HG03066 (cell line): Measurements from ENCODE around the gene MCM7.

ENCODE experiments used
- ATAC-seq: cut with Tn5 transposase; IDR thresholded peaks from one replicate; pipeline ENCODE4 v1.9.1; 2021; ENCODE audit warnings: low read depth; ENCODE audit not compliant: unreplicated experiment

The MCM7 gene

DNA sequence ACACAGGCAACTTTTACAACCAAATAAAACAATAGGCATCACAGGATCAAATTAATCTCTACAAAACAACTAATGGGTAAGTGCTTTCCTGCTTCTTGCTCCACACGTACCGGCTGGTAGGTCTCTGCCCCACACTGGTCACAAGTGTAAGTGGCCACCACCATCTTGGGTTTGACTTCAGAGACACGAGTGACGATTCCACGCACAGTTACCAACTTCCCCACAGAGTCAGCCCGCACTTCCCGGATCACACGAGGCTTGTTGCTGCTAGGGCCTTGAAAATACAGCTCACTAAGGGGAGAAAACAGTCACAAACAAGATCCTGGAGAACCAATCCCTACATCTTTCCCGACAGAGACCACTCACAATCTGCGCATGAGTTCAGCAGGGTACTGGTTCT is 2.3 kb downstream of the MCM7 start:
- no peak for ATAC-seq

DNA sequence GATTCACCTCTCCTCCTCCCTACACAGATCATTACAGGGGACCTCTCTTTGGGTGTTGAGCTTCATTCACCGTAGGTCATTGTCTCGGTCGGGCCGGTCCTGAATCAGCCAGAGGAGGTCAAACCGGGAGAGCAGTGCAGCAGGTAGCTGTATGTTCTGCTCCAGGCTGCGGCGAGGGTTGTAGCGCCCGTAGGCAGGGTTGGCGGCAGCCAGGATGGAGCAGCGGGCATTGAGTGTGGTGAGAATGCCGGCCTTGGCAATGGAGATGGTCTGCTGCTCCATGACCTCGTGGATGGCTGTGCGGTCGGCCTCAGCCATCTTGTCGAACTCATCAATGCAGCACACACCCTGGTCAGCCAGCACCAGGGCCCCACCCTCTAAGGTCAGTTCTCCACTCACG is 5.5 kb downstream of the MCM7 start:
- ATAC-seq: no peak

DNA sequence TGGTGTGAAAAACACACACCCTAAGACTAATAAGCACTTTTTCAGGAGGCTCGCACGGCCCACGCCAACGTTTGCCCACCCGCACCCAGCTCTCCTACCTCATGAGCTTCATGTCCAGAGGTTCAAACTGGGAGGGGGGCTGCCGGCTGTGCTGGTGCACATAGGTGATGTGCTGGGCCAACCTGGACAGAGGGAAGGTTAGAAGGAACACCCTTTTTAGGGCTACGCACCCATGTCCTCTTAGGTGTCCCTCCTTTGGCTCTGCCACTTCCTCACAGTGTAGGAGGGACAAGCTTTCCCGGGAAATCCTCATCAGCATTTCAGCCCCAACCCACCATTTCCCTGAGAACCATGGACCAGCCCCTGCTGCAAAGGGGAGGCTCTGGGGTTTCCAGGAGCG is 5.9 kb downstream of the MCM7 start:
- no peak for ATAC-seq

DNA sequence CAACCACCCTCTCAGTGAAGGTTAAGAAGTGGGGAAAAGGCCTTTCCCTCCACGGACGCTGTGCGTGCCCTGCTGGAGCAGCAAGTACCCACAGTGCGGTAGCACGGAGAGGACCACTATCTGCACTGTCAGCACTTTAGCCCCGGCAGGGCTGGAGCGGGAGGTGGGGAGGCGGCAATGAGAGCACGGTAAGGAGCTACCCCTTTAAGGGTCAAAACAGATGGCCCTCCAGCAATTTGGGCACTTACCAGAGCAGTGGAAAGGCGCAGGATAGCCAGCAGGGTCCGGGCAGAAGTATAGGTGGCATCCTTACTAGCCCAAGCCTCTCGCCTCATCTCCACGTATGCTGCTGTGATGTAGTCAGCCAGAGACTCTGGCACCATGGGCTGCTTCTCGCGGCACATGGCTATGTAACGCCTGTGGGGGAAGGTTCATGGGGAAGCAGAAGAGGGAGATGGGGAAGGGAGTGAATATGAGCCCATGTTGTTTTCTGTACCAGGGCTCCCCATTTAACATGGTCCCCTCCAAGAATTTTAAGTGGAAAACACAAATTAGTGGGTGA is 7.2 kb downstream of the MCM7 start:
- no peak for ATAC-seq

DNA sequence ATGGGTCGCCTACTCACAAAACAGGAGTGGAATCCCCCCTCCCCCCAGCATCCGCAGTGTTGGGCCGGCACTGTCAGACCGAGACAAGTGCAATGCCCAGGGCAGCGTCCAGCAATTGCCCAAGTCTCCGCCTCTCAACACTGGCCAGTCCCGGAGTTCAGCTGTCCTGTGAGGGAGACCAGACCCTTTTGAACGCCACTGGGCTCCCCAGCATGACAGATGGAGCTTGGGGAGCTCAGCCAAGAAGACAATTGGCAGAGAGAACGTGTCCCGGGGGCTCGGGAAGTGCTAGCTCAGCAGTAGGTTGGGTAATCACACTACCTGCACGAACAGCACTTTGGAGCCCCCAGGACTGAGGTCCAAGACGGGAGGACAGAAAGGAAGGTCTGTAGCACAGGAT is 7.7 kb downstream of the MCM7 start:
- ATAC-seq: no peak

DNA sequence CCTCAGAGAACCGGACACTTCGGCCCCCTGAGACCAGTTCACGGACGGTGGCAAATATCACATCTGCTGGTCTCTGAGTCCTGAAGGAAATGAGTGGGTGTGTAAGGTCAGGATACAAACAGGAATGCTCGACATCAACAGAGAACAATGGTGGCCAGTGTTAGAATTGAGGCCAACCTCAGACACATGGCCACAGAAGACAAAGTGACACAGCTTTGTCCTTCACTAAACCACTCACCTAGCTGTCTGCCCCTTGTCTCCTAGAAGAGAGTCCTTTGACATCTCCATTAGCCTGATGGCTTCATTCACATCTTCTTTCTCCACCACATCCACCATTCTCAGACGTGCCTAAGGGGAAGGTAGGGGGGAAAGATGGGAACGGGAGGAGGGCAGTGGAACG is 8.1 kb downstream of the MCM7 start:
- no peak for ATAC-seq

DNA sequence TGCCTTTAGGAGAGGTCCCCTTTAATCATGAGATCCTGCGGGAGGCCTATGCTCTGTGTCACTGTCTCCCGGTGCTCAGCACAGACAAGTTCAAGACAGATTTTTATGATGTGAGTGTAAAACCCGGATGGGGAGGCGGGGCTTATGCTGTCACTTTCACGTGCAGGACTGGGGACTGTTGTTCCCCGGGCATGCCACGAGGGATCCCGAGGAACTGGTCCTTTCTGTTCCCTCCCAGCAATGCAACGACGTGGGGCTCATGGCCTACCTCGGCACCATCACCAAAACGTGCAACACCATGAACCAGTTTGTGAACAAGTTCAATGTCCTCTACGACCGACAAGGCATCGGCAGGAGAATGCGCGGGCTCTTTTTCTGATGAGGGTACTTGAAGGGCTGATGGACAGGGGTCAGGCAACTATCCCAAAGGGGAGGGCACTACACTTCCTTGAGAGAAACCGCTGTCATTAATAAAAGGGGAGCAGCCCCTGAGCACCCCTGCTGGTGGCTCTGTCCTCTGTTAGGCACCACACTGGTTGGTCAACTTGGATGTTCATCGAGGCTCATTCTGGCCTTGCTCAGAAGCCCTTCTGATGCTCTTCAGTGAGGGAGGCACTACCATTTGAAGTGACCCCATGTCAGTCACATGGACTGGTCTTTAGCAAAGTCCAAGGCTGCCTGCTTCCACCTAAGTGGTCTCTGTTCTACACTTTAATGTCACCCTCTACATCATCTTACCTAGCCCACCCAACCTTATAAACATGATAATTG is 9.6 kb downstream of the MCM7 start:
- no peak for ATAC-seq

DNA sequence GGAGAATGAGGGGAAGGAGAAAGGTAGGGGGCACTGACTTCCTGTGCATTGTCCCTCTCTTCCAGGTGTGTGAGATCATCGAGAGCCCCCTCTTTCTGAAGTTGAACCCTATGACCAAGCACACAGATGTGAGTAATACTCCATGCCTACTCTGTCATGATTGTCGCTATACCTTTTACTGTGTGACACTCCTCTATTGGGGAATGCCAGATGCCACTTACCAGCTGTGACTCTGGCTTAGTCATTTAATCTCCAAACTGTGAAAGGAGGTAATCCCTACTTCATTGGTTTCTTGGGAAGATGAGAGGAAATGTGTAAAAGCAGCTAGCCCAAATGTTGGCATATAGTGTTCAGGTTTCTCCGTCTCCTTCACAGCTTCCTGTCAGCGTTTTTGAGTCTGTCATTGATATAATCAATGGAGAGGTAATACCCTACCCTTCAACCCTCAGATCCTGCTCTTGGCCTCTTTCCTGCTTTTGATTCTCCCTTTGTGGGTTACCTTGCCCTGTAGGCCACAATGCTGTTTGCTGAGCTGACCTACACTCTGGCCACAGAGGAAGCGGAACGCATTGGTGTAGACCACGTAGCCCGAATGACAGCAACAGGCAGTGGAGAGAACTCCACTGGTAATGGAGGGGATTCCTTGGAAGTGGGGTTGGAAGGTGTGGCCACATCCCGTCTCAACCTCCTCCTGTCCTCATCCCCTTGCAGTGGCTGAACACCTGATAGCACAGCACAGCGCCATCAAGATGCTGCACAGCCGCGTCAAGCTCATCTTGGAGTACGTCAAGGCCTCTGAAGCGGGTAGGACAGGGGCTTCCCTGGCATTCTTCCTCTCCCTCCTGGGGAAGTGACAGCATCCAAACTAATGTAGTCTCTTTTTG is 10.4 kb downstream of the MCM7 start:
- no peak for ATAC-seq

DNA sequence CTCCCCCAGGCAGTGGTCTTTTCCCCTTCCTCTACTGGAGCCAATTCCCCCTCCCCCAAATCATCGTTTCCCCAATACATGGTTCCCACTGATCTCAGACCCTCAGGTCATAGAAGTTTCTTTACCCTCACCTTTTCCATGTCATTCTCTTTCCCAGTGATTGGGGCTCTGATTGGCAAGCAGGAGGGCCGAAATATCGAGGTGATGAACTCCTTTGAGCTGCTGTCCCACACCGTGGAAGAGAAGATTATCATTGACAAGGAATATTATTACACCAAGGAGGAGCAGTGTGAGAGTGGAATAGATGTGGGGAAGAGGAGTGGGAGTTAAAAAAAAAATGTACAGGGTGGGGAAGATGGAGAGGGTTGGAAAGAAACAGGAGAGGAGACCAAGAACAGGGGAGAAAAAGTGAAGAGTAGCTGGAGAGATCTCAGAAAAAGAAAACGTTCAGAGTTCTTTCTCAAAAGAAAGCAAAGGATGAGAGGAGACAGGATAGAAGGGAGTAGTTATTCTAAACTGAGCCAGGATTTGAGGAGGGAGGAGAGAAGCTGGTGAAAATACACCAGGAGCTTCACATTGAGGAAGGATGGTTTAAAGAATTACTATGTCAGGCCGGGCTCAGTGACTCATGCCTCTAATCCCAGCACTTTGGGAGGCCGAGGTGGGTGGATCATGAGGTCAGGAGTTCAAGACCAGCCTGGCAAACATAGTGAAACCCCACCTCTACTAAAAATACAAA is 11.6 kb downstream of the MCM7 start:
- ATAC-seq: no peak

DNA sequence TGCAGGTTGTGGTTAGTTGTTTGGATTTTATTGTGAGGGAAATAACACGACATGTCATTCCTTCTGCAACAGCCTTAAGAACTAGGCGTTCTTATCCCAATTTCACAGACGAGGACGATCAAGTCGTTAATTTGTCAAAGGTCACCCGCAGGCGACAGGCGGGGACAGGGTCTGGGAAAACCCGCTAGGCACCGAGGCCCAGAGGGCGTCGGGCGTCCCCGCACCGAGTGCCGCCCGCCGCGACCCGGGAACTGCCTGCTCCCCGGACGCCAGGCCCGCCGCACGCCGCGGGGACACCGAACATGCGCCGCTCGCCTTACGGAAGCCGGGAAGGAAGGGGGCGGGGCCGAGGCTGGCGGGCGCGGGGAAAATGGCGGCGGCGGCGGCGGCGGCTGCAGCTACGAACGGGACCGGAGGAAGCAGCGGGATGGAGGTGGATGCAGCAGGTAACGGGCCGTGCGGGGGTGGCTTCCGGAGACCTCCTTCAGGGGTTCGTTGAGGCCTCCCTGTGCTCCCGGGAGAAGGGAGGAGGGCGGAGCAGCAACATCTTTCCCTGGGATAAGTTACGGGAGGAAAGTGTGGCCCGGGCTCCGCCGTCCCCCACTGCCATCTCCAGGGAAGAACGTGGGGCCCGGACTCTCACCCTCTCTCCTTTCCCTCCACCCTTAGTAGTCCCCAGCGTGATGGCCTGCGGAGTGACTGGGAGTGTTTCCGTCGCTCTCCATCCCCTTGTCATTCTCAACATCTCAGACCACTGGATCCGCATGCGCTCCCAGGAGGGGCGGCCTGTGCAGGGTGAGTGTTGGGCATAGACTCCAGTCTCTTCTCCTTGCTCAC is 12.4 kb downstream of the MCM7 start, which contains the start of gene COPS6:
Gene COPS6, plus strand, starts transcription at position 349 of the 837 bp plus-strand sequence. Its CDS starts 22 bp downstream, at position 371.
- peak; percentile 68 for ATAC-seq

DNA sequence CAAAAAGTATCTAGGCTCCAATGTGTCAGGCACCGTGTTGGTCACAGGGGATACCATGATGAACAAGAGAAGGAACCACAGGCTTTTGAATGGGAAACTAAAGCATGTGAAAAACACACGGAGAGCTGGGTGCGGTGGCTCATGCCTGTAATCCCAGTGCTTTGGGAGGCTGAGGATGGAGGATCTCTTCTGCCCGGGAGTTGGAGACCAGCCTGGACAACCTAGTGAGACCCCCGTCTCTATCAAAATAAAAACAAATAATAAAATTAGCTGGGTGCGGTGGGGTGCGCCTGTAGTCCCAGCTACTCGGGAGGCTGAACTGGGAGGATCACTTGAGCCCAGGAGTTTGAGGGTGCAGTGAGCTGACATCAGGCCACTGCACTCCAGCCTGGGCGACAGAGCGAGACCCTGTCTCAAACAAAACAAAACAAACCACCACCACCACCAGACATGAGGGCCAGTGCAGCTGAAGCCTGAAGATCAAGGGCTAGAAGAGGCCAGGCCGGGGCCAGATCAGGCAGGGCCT is 13.0 kb downstream of the MCM7 start:
- ATAC-seq: no peak

DNA sequence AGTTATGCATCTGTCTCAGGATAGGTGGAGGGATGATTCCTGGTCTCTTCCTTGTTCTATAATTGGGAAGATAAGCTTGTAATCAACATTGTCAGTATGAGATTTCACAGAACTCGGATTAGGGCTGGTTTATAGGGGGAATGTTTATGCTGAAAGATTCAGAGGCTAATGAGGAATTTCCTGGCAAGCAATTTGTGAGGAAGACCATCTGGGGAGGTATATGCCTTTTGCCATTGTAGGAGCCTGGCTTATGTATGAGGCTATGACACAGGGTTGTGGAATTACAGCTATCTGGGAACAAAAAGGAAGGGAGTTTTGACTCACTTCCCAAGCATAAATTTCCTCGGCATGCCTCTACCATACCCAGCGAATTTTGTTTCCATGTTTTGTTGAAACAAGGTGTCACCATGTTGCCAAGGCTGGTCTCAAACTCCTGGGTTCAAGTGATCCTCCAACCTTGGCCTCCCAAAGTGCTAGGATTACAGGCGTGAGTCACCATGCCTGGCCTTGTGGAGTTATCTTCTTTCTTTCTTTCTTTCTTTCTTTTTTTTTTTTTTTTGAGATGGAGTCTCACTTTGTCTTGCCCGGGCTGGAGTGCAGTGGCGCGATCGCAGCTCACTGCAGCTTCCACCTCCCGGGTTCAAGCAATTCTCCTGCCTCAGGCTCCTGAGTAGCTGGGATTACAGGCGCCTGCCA is 14.0 kb downstream of the MCM7 start:
- no peak for ATAC-seq

DNA sequence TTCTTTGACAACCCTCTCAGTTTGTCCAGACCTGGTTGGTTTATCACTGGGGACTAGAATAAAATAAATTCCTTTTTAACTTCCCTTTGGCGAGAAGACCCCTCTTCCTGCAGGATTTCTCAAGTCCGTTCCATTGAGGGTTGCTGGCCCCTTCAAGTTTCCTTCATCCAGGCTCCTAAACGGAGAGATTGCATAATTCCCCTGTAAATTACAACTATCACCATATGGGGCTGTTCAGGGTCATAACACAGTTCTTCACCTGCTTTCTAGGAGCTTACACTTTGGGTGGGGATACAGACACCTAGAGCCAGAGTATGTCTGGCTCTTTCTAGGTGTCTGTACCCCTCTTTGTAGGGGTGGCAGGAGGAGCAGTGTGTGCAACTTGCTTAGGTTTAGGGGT is 15.7 kb downstream of the MCM7 start:
- ATAC-seq: no peak

DNA sequence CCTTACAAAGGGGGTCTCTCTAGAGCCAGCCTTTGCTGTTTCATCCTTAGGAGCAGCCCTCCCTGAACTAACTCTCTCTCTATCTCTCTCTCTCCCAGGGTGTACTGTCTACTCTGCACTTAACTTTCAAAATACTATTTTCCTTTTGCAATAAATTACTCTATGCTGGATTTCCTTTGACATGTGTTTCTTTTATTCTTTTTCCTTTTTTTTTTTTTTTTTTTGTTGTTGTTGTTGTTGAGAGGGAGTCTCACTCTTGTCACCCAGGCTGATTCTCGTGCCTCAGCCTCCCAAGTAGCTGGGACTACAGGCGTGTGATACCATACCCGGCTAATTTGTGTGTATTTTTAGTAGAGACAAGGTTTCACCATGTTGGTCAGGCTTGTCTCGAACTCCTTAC is 18.2 kb downstream of the MCM7 start:
- ATAC-seq: no peak

DNA sequence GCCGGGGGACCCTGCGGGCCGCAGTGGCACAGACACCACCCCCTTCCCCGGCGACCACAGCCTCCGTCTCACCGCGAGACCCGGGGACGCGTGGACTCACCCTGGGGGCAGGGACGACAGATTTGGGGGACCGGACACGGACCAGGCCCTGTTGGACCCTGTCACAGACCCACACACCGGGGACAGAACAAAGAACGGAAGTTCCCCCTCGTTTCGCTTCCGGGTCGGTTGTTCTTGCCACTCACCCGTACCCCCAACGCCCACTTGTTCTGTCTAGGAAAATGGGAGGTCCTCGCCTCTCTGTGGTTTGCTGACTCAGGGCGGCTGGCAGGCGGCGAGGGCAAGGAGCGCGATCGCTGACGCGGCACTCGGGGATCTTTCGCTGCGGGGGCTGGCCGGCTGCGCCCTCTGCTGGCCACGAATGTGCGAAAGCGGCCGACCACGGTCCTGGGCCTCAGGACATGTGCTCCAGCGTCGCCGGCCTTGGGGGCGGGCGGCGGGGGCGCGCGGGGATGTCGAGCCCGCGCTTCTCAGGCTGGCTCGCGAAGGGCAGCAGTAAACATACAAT is 19.6 kb downstream of the MCM7 start, which contains the start of gene ZNF3:
Gene ZNF3, minus strand, starts transcription at position 189 of the 568 bp plus-strand sequence. CDS start 4,366 bp downstream, outside the sequence.
- peak; percentile 83 for ATAC-seq

DNA sequence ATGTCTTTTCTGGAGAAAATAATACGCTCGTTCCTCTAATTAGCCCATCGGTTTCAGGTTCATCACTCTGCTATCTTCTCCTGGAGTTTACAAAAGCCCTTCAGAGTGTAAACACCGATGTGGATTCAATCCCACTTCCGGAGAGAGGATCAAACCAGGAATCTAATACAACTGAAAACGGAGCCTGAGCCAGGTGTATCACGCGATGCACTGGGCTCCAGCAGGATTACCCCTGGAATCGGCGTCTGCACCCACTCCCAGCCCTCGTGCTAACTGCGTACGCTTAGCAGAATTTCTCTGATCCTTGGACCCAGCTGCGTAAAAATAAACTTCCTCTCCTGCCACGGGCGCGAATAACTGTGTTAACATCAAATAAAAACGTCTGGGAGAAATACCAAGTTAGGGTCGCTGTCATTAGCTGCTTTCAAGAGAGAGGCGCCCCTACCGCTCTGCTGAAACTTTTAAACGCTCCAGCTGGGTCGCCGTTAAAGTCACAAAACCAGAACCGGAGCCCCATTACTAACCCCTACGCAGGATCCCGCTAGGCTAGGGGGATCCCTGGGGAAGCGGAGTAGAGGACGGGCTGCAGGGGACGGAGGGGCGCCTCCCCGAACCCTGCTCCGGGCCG is 20.2 kb downstream of the MCM7 start:
- no peak for ATAC-seq

DNA sequence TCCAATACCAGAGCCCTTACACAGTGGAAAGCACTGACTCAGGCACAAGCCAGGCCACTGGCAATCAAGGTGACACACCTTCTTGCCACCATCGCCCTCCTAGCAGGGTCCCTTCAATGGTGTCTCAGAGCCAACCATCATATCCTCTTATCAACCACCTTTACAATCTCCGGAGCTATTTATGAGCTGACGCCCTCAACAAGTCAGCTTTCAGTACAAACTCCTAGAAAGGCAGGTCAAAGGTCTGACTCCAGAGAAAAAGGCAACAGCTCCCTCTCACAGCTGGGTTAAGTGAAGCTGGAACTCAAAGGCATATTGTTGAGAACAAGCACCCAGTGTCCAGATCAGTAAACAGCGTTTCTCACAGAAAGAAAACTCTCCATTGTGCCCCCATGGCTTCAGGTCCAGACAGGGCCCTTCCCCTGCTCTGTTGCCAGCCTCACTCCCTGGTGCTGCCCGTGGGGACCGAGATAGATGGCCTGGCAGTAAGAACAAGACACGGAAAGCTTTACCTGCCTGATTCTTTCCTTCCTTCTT is 22.1 kb downstream of the MCM7 start:
- no peak for ATAC-seq

DNA sequence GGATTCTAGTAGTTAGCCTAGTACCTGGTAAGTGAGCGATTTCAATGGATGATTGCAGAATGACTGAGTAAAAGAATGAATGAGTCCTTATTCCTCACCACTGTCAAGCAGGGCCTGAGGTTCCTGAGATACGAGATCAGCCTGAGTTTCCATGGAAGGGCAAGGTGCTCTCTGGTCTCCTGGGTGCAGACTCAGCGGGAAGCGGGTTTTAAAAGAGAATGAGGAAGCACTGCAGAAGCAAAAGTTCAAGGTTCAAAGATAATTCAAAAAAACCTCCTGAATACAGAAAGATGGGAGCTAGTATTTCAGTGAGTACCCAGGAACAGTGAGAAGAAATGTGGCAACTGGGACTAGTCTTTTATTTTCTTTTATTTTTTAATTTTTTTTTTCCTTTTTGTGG is 24.0 kb downstream of the MCM7 start:
- no peak for ATAC-seq
